Measurements from ENCODE around the gene LAP3.

- TF ChIP-seq POLR2A (IDR thresholded peaks at IDR 0.05; ENCODE audit: extremely low read depth, insufficient read length) = no peak
- no peak for TF ChIP-seq CTCF (IDR thresholded peaks at IDR 0.05; ENCODE audit: low read depth, low read length)
- TF ChIP-seq MAX (IDR thresholded peaks at IDR 0.05; ENCODE audit: low read depth, low read length) = no peak
- TF ChIP-seq MYC (IDR thresholded peaks at IDR 0.05; ENCODE audit: low read depth, low read length) = no peak
Measured at GRCh38 chr4:17647176-17647806, 70.3 kb downstream of the LAP3 start.
